ENCODE measurements around the gene PTMS. TPM values are rescaled to one million over a fixed set of nuclear protein-coding genes. Genes with fewer than 3 reads are reported as not detected.
A peak's percentile ranks its signal among the peaks of the same experiment; 100 is the strongest.

The PTMS gene
- total and polyA plus RNA-seq, 9 of the 15 experiments (the other 6 are each of a cell fraction or from before 2014, with no cell fraction given) = 5.1 to 287 (median 78.5) TPM

- TF ChIP-seq E2F6 (IDR thresholded peaks at IDR 0.05; ENCODE audit: borderline replicate concordance in 1 of 2, extremely low read depth in 1 of 2, insufficient read depth in 1 of 2, insufficient read length in 1 of 2, low read depth in 1 of 2, low read length in 1 of 2, poor library complexity in 1 of 2, severe bottlenecking in 1 of 2) (no peak), HNRNPUL1 (IDR thresholded peaks at IDR 0.05; ENCODE audit: low read length) (no peak), NRF1 (conservative IDR thresholded peaks at IDR 0.05 in 1 of 2, IDR thresholded peaks at IDR 0.05 in 1 of 2) (0 out of 4 replicates have a peak, but pooled peaks have one; percentile 2 to 18), CSDE1 (IDR thresholded peaks at IDR 0.05) (no peak), NFIC (IDR thresholded peaks at IDR 0.05) (no peak), MEF2D (tag; conservative IDR thresholded peaks at IDR 0.05; ENCODE audit: low read depth) (no peak), PRPF4 (IDR thresholded peaks at IDR 0.05; ENCODE audit: insufficient read depth, low read depth, low read length, poor library complexity, severe bottlenecking) (no peak), ZNF75A (CRISPR knock-in tag; IDR thresholded peaks at IDR 0.05) (no peak), CGGBP1 (CRISPR knock-in tag; IDR thresholded peaks at IDR 0.05) (no peak), PYGO2 (tag; IDR thresholded peaks at IDR 0.05) (no peak), CC2D1A (IDR thresholded peaks at IDR 0.05) (peak; percentile 87; the same call in 1 of the 2 replicates), GABPA (tag; conservative IDR thresholded peaks at IDR 0.05; ENCODE audit: low read depth) (no peak), SMC3 (conservative IDR thresholded peaks at IDR 0.05; ENCODE audit: insufficient read depth, low read depth, low read length) (peak; percentile 94), IRF2 (CRISPR knock-in tag; IDR thresholded peaks at IDR 0.05) (no peak), HMBOX1 (IDR thresholded peaks at IDR 0.05) (no peak), ZNF77 (CRISPR knock-in tag; IDR thresholded peaks at IDR 0.05) (no peak), RFX7 (CRISPR knock-in tag; IDR thresholded peaks at IDR 0.05) (no peak), ZNF695 (CRISPR knock-in tag; IDR thresholded peaks at IDR 0.05) (no peak), NFE2L1 (tag; IDR thresholded peaks at IDR 0.05; ENCODE audit: borderline replicate concordance, low read depth) (no peak), ZNF589 (CRISPR knock-in tag; IDR thresholded peaks at IDR 0.05; ENCODE audit: low read depth) (0 out of 2 replicates have a peak, but pooled peaks have one; percentile 38), KAT2B (IDR thresholded peaks at IDR 0.05; ENCODE audit: low read depth, low read length) (no peak), XRCC5 (IDR thresholded peaks at IDR 0.05; ENCODE audit: low read depth, low read length) (0 out of 2 replicates have a peak, but pooled peaks have one; percentile 17), ZNF668 (CRISPR knock-in tag; IDR thresholded peaks at IDR 0.05) (no peak), ZNF24 (IDR thresholded peaks at IDR 0.05) (no peak), SREBF2 (CRISPR knock-in tag; IDR thresholded peaks at IDR 0.05) (no peak)
These were observed 12.3 kb upstream of the PTMS start (continued) for GRCh38 chr12:6753772-6754356.

Measured in K562 (cell line).